SW 1271 (cell line): ENCODE data around the gene EHD1.
A peak's percentile ranks its signal among the peaks of the same experiment; 100 is the strongest.

Experiments
- DNase-seq, 2 experiments: peaks; one replicate each; lab custom pipeline; 2025; lab: John Stamatoyannopoulos, UW

EHD1 gene

GRCh38 chr11:64878494-64879243 lies at the start of gene EHD1:
TSS of gene EHD1 (minus strand) at chr11:64878621. CDS start at chr11:64878464, 157 bp downstream.
- DNase-seq: peak; percentile 90 to 95

DNA sequence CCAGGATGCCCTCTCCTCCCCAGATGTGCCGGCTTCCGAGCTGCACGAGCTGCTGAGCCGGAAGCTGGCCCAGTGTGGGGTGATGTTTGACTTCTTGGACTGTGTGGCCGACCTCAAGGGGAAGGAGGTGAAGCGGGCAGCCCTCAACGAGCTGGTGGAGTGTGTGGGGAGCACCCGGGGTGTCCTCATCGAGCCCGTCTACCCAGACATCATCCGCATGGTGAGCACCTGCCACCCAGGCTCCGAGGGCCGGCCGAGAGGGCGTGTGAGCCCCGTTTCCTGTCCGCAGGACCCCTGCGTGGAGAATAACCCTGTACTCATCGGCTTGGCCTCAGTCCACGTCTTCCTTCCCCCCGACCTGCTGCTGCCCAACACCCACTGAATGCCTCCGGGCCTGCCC lies 48.3 kb upstream of the EHD1 start:
- DNase-seq: no peak

DNA sequence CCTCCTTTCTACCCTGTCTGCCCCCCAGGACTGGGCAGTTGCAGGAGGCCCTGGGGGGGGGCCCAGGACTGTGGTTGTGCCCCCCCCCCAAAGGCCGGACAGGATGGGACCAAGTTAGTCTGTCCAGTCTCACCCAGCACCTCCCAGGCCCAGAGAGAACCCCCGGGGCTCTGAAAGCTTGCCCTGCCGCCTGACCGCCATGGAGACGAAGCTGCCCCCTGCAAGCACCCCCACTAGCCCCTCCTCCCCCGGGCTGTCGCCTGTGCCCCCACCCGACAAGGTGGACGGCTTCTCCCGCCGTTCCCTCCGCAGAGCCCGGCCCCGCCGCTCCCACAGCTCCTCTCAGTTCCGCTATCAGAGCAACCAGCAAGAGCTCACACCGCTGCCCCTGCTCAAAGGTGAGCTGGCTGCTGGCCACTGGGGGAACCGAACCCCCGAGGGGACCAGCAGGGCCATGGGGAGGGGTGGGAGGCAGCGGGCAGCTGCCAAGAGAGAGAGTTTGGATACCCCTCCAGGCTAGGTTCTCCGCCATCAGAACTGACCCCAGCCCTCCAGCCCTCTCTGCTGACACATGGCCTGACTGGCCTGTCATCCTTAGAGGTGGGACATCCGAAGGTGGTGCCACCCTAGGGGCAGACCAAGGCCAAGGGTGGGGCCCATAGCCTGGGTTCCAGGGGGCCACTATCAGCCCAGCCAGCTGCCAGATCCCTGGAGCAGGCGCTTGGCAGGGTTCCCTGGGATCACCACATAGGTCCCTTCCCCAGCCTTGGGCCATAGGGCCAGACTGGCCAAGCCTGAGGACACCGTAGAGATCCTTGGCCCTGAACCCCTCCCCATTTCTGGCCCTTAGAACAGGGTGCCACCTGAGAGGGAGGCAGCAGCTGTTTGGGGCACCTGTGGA lies 47.4 kb upstream of the EHD1 start:
- DNase-seq: no peak

DNA sequence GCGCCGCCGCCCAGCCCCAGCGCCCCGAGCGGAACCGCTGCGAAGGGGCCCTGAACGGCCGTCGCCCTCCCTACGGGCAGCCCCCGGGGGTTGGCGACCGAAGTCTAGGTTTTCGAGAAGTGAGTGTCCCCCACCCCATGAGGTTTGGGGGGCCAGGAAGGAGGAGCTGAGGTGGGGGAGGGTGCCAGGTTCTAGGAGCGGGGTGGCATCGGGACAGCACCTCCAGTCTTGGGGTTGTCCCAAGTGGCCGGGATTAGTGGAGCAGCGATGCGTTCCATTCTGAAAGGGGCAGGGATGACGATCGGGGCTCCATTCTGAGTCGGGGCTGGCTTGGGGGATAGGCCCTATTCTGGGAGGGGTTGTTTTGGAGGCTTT lies 46.5 kb upstream of the EHD1 start:
- DNase-seq: no peak

GRCh38 chr11:64923944-64924909 lies 45.8 kb upstream of the EHD1 start, which contains the start of gene PPP2R5B:
TSS of gene PPP2R5B (plus strand) at chr11:64924689. CDS start at chr11:64925735, 1,046 bp downstream.
- DNase-seq: peak; percentile 89 to 90

- DNase-seq: no peak
Measured at GRCh38 chr11:64923151-64923661, 44.8 kb upstream of the EHD1 start.

GRCh38 chr11:64921384-64921783 lies 43.0 kb upstream of the EHD1 start:
- DNase-seq: no peak

DNA sequence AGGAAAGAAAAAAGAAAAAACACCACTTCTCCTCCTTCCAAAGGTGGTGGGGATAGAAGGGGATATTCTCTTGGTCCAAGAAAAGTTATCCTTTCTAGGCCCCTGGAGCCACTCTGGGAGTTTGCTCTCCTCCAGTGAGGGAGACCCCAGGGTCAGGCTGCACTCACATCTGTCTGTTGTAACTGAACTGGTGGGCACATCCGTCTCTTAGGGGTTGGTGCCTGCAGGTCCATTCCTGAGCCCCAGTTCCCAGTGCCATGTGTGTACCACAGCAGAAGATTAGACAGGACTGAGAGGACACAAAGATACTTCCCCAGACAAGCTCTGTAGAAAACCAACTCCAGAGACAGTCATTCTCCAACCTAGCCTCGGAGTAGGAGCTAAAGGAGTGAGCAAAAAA lies 41.7 kb upstream of the EHD1 start:
- no peak for DNase-seq

DNA sequence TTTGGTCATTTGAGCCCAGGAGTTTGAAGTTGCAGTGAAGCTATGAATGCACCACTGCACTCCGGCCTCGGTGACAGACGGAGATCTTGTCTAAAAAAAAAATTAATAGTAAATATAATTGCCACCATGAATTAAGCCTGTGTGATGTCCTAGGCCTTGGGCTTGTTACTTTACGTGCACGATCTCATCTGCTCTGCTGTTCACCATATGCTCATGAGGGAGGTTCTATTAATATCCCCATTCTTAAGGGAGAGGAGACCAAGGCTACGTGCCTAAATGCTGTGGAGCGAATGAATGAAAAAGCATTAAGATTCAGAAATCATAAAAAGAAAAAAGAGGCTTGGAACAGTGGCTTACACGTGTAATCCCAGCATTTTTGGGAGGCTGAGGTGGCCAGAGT lies 41.2 kb upstream of the EHD1 start:
- no peak for DNase-seq

GRCh38 chr11:64918017-64918416 lies 39.6 kb upstream of the EHD1 start:
- DNase-seq: peak in 1 of 2 experiments; percentile 27

GRCh38 chr11:64917663-64917995 lies 39.2 kb upstream of the EHD1 start:
- DNase-seq: no peak

- DNase-seq: peak; percentile 98 to 100
Measured at GRCh38 chr11:64916775-64917662, 38.6 kb upstream of the EHD1 start, which contains the start of gene ATG2A. TSS of gene ATG2A (minus strand) at chr11:64917209. CDS start at chr11:64917135, 74 bp downstream.

DNA sequence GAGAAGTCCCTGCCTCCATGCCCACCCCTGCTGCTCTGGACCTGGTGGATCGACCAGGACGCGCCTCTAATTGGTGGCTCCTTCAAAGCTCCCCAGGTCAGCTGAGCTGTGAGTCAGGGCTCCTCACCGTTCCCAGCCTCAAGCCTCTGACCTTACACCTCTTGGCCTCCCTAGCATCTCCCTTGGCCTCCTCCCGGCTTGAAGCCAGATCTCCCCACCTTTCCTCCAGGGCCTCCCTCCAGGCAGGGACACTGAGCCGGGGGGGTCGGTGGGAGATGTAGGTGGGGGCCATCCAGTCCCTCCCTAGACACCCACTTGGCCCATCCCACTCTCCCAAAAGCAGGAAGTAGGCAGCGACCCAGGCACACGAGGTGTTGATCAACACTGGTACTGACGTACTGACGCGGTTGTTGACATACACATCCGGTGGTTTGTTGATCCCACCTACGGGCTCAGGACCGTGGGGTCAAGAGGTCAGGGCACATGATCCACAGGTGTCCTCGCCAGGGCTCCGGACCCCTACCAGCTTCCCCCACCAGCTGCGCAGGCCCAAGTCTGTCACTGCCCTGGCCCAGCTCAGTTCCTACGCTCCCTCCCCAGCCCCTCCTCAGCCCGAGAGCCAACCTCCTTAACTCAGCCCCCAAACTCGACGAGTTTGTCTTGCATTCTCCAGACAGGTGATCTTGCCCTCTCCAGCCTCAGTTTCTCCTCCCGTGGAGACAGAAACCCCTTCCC lies 37.8 kb upstream of the EHD1 start:
- DNase-seq: peak; percentile 44 to 53

DNA sequence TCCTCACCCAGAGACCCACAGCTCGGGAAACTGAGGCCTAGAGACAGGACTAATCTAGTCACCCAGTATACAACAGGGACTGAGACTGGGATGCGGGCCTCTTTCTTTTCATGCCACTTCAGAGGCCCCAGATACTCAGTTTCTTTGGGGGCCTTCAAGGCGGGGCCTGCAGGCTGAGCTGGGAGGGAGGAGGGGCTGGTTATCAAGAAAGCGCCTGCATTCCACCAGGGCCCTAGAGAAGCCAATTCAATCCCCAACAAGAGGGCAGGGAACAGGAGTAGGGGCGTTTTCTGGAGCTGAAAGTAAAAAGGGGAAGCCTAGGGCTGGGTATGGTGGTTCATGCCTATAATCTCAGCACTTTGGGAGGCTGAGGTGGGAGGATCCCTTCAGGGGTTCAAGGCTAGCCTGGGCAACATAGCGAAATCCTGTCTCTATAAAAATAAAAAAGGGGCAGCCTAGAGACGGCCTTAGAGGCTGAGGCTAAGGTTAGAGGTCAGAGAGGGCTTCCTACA lies 37.0 kb upstream of the EHD1 start:
- no peak for DNase-seq

DNA sequence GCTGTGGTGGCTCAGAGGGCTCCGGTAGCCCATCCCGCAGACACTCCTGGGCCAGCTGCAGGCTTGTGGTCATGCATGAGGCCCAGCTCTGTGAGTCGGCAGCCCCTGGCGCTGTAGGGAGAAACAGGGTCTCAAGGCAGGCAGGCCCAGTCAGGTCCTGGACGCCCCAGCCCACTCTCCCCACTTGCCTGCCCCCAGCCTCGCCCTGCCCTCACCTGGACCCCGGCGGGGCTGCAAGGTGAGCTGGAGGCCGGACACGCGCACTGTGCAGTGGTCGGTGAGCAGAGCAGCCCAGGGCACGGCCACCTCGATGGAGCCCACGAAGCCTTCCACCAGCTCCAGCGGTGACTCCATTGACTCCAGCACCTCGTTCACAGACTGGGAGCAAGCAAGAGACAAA lies 35.7 kb upstream of the EHD1 start:
- DNase-seq: no peak

DNA sequence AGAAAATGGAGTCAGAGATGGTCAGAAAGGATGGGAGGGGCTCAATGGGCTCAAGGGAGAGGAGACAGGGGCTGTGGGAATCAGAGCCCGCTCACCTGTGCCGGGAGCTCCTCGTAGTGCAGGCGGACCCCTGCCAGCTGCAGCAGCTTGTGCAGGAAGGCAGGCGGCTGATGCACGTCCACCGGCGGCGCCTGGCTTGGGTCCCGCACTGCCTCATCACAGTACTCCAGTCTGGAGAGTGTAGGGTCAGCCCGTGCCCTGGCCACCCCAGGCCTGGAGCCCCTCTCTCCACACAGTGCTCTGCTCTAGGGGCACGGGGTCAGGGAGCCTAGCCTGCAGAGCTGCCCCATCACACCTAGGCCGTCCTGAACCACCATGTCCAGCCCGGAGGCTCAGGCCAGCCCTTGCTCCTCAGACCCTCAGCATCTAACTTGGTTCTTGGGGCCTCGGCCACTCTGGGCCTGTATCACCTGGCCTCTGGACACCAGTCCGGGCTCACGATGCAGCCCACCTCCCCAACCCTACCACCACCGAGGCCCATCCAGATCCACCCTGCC lies 34.8 kb upstream of the EHD1 start:
- DNase-seq: no peak

GRCh38 chr11:64911689-64912088 lies 33.3 kb upstream of the EHD1 start:
- DNase-seq: no peak

DNA sequence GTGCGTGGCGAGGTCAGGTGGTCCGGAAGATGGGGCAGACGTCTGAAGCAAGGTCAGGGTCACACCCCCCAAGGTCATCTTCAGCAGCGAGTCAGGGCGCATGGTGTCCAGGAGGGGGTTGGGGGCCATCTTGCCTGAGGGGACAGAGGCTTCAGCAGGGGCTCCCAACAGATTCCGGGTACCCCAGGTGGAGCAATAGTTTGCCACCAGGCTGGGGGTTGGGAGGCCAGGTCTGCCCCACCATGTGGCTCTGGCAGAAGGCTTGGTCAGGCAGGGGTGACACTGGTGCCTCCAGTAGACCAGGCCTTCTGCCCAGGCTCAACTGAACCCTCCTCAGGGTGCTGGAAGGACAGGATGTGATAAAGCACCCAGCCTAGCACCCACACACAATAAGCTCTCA lies 32.7 kb upstream of the EHD1 start:
- no peak for DNase-seq

GRCh38 chr11:64910451-64911093 lies 32.2 kb upstream of the EHD1 start:
- DNase-seq: no peak
